HEK293T (cell line): ENCODE measurements around the gene RNF224.

Experiments used
- CTCF ChIA-PET: fragments of 350-600 bp; formaldehyde crosslinking; extraction: SDS; loops from one replicate; lab custom pipeline; 2021; ENCODE audit warnings: antibody characterized with exemption, inconsistent platforms; lab: Yijun Ruan, JAX
- POLR2A ChIA-PET: fragments of 350-600 bp; formaldehyde crosslinking; extraction: SDS; loops from one replicate; lab custom pipeline; 2020; ENCODE audit warnings: antibody characterized with exemption, inconsistent platforms; lab: Yijun Ruan, JAX
- DNase-seq: peaks from one replicate; pipeline ENCODE4 v3.0.0; 2012; ENCODE audit warnings: mixed read lengths; ENCODE audit errors: extremely low spot score
- ARNT ChIP-seq: fragments of 450-650 bp; IDR thresholded peaks from 2 replicates; pipeline ENCODE4 v1.6.1; 2017; ENCODE audit warnings: mild to moderate bottlenecking
- BHLHE40 ChIP-seq: fragments of 450-650 bp; IDR thresholded peaks from 2 replicates; pipeline ENCODE4 v1.6.1; 2016; ENCODE audit warnings: mild to moderate bottlenecking, moderate library complexity, borderline replicate concordance
- CTBP1 ChIP-seq: fragments of 450-650 bp; IDR thresholded peaks from 2 replicates; pipeline ENCODE4 v1.6.1; 2016; ENCODE audit warnings: borderline replicate concordance
- ELF4 ChIP-seq: fragments of 450-650 bp; IDR thresholded peaks from 2 replicates; pipeline ENCODE4 v1.6.1; 2017; ENCODE audit warnings: antibody characterized with exemption
- FOXA1 ChIP-seq: fragments of 450-650 bp; IDR thresholded peaks from 2 replicates; pipeline ENCODE4 v1.6.1; 2016; ENCODE audit warnings: mild to moderate bottlenecking
- FOXK2 ChIP-seq: fragments of 450-650 bp; IDR thresholded peaks from 2 replicates; pipeline ENCODE4 v1.6.1; 2016; ENCODE audit warnings: mild to moderate bottlenecking
- FOXM1 ChIP-seq: fragments of 450-650 bp; IDR thresholded peaks from 2 replicates; pipeline ENCODE4 v1.6.1; 2017; ENCODE audit warnings: mild to moderate bottlenecking, borderline replicate concordance
- HDGF ChIP-seq: fragments of 450-650 bp; IDR thresholded peaks from 2 replicates; pipeline ENCODE4 v1.6.1; 2017; ENCODE audit warnings: antibody characterized with exemption, borderline replicate concordance
- L3MBTL2 ChIP-seq: fragments of 450-650 bp; conservative IDR thresholded peaks from 2 replicates; pipeline ENCODE4 v1.6.1; 2016; ENCODE audit warnings: mild to moderate bottlenecking
- LEF1 ChIP-seq: fragments of 450-650 bp; IDR thresholded peaks from 2 replicates; pipeline ENCODE4 v1.6.1; 2017; ENCODE audit warnings: mild to moderate bottlenecking, borderline replicate concordance
- NFRKB ChIP-seq: fragments of 450-650 bp; IDR thresholded peaks from 2 replicates; pipeline ENCODE4 v1.6.1; 2016; ENCODE audit warnings: mild to moderate bottlenecking, moderate library complexity
- SP1 ChIP-seq: fragments of 450-650 bp; IDR thresholded peaks from 2 replicates; pipeline ENCODE4 v1.6.1; 2017
- SUZ12 ChIP-seq: fragments of 450-650 bp; IDR thresholded peaks from 2 replicates; pipeline ENCODE4 v1.6.1; 2016; ENCODE audit warnings: mild to moderate bottlenecking
- TARDBP ChIP-seq: fragments of 450-650 bp; IDR thresholded peaks from 2 replicates; pipeline ENCODE4 v1.6.1; 2016
- ZNF384 ChIP-seq: fragments of 450-650 bp; IDR thresholded peaks from 2 replicates; pipeline ENCODE4 v1.6.1; 2016
- TF ChIP-seq, protein P1 (sequence below): fragments of 450-650 bp; IDR thresholded peaks from 2 replicates; pipeline ENCODE4 v1.6.1; 2016

RNF224 gene

DNA sequence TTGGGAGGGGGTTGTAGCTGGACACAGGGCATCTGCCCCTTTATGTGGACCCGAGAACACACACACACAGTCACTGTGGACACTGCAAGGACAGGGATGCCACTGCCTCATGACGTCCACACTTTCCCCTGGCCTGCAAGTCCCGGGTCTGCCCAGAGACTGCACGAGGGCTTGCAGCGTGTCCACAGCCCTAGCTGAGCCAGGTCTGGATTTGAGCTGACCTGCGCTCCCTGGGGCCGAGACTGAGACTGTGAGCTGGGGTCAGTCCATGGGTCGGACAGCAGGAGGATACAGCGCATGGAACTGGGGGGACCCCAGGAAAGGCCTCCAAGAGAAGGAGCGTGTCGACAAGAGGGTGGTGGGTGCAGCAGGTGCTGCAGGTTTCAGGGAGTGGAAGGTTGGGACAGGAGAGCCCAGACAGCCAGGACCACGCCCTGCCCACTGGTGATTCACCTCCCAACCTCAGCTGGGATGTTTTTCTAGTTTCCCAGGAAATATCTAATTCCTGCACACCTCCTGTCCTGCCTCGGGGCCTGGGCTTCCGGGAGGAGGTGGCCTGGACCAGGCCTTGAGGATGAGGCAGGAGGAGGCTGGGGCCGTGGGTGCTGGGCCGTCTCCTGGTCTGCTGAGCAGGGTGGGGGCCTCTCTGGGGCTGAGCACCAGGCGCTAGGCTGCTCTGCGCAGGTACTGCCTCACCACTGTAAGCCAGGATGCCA is 806 bp upstream of the RNF224 start:
- no peak for DNase-seq
- TF ChIP-seq SP1 (no peak), FOXK2 (no peak), CTBP1 (no peak), ZNF384 (no peak), TARDBP (no peak), ELF4 (no peak), BHLHE40 (no peak)
- TF ChIP-seq, protein P1, sequence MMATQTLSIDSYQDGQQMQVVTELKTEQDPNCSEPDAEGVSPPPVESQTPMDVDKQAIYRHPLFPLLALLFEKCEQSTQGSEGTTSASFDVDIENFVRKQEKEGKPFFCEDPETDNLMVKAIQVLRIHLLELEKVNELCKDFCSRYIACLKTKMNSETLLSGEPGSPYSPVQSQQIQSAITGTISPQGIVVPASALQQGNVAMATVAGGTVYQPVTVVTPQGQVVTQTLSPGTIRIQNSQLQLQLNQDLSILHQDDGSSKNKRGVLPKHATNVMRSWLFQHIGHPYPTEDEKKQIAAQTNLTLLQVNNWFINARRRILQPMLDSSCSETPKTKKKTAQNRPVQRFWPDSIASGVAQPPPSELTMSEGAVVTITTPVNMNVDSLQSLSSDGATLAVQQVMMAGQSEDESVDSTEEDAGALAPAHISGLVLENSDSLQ, result no peak
- POLR2A ChIA-PET, result interaction anchor here (0.7 to 1.8 kb wide), 7 partner anchors 12 to 140 kb away, joined by 3 to 6 read pairs (median 3); partner anchors contain the start of genes ANAPC2, MAN1B1, NDOR1 and SSNA1
- CTCF ChIA-PET, result interaction anchor here (1.0 to 1.1 kb wide), 2 partner anchors 50 to 177 kb away, joined by 3 read pairs; no protein-coding TSS in a partner anchor

GRCh38 chr9:137227853-137228505 is 677 bp downstream of the RNF224 start:
- ChIA-PET CTCF (interaction anchor here (0.6 to 1.7 kb wide), 4 partner anchors 9 to 97 kb away, joined by 3 to 9 read pairs (median 6); no protein-coding TSS in a partner anchor), POLR2A (interaction anchor here (1.0 to 1.8 kb wide), 3 partner anchors 27 to 141 kb away, joined by 3 to 5 read pairs (median 4); partner anchors contain the start of genes MAN1B1 and TPRN)
- DNase-seq, result no peak
- TF ChIP-seq HDGF, result no peak
- no peak for TF ChIP-seq TARDBP
- no peak for TF ChIP-seq ZNF384

- DNase-seq, result no peak
- TF ChIP-seq SP1, result no peak
- TF ChIP-seq CTBP1, result no peak
- no peak for TF ChIP-seq ELF4
- no peak for TF ChIP-seq BHLHE40
- ChIA-PET CTCF (interaction anchor here (1.7 kb wide), 1 partner anchor 8 kb away, joined by 7 read pairs; no protein-coding TSS in a partner anchor), POLR2A (no interaction called here)
Measured at GRCh38 chr9:137228506-137228967, 1.2 kb downstream of the RNF224 start.

GRCh38 chr9:137228968-137229896 is 1.9 kb downstream of the RNF224 start:
- ChIA-PET POLR2A (interaction anchor here (0.9 kb wide), 1 partner anchor 27 kb away, joined by 4 read pairs; no protein-coding TSS in a partner anchor), CTCF (no interaction called here)
- TF ChIP-seq L3MBTL2 (no peak), ARNT (no peak), SP1 (no peak), LEF1 (no peak), SUZ12 (no peak), ELF4 (no peak), ZNF384 (no peak), HDGF (no peak), NFRKB (no peak), BHLHE40 (no peak), FOXM1 (no peak)
- TF ChIP-seq, protein P1, result no peak
- DNase-seq, result no peak

DNA sequence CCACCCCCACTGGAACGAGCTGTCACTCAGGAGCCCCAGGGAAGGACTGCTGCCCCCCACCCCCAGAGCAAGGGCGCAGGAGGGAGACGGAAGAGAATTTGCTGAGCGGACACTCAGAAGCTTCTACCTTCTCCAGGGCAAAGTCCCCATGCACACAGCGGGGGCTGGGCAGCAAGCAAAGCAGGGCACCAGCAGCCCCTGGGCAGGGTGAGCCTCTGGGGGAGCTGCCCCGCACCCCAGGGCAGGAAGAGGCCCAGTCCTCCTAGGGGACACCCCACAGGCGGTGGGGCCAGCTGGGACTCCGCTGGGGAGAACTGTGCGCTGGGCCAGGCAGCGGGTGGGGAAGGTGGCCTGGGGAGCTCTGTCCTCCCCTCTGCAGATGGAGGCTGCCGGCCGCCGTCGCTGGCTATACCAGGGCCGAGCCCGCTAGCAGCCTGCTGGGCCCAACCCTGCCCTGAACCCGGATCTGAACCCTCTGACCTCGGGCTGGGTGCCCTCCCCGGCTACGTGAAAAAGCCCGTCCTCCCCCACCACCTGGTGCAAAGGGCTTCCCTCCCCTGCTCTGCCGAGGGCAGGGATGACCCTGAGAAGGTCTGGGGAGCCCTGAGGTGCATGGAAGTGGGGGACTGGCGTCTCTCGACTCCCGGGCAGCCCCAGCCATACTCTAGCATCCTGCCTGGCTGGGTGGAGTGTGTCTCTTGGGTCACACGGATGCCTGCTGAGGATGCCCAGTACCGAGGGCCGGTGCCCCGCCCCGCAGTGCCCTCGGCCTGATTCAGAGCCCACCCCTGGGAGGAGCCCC is 2.8 kb downstream of the RNF224 start:
- POLR2A ChIA-PET, result interaction anchor here (0.9 kb wide), 1 partner anchor 26 kb away, joined by 4 read pairs; no protein-coding TSS in a partner anchor
- TF ChIP-seq NFRKB (no peak), HDGF (no peak), SUZ12 (no peak), FOXK2 (no peak), ZNF384 (no peak), LEF1 (no peak), FOXA1 (no peak), CTBP1 (no peak), ARNT (no peak), BHLHE40 (no peak), ELF4 (no peak)
- CTCF ChIA-PET, result no interaction called here
- no peak for DNase-seq
